ENCODE measurements around the gene RHO.
"Not testable (repeated sequence)": the region's sequence is repeated elsewhere in the genome, so short reads cannot be mapped to it uniquely, and the experiment has no call there.

Gene RHO

GRCh38 chr3:129513705-129514104, 14.7 kb upstream of the RHO start:
- no peak for DNase-seq (ENCODE audit: low read depth)
- TF ChIP-seq CTCF (conservative IDR thresholded peaks at IDR 0.05; ENCODE audit: low read depth, low read length), result no peak
- H3K4me3 ChIP-seq (ENCODE audit: low read depth, low read length), result no peak overlapping the region

- DNase-seq (ENCODE audit: low read depth), result no peak
- no peak overlapping the region for H3K4me3 ChIP-seq (ENCODE audit: low read depth, low read length)
- TF ChIP-seq CTCF (conservative IDR thresholded peaks at IDR 0.05; ENCODE audit: low read depth, low read length), result no peak
Measured at GRCh38 chr3:129514110-129514509, 14.3 kb upstream of the RHO start.

GRCh38 chr3:129514563-129514962, 13.9 kb upstream of the RHO start:
- no peak for TF ChIP-seq CTCF (conservative IDR thresholded peaks at IDR 0.05; ENCODE audit: low read depth, low read length)
- no peak overlapping the region for H3K4me3 ChIP-seq (ENCODE audit: low read depth, low read length)
- no peak for DNase-seq (ENCODE audit: low read depth)

DNA sequence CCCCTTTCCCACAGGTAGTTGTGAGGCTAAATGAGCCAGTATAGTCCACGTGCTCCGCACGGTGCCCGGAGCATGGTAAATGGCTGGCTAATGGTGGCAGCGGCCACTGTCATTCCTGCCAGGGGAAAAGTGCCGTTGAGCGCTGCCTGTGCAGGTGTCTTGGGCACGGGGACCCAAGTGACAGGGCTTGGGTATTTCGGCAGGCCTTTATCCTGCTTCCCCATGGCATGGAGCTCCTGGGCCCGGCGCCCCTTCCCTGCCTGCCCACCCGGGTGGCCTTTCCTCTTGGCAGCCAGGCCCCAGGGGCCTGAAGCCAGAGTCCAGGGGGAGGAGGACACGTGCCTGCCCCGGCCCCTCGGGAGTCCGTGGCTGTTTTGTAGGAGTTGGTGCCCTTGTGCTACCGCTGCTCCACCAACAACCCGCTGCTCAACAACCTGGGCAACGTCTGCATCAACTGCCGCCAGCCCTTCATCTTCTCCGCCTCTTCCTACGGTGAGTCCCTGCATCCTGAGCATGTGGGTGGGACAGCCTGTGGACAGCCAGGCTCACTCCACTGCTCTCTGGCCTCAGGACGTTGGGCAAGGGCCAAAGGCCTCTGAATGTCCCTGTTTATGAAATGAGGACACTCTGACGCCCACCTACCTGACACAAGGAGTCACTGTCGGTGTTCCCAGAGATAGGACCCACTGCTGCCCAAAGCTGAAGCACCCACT, 13.2 kb upstream of the RHO start:
- H3K4me3 ChIP-seq (ENCODE audit: low read depth, low read length), result not testable (repeated sequence)

GRCh38 chr3:129515821-129516432, 12.5 kb upstream of the RHO start:
- DNase-seq (ENCODE audit: low read depth); H3K4me3 ChIP-seq (ENCODE audit: low read depth, low read length): not testable (repeated sequence)

More for the DNA sequence above, 13.2 kb upstream of the RHO start:
- not testable (repeated sequence) for DNase-seq (ENCODE audit: low read depth)

DNA sequence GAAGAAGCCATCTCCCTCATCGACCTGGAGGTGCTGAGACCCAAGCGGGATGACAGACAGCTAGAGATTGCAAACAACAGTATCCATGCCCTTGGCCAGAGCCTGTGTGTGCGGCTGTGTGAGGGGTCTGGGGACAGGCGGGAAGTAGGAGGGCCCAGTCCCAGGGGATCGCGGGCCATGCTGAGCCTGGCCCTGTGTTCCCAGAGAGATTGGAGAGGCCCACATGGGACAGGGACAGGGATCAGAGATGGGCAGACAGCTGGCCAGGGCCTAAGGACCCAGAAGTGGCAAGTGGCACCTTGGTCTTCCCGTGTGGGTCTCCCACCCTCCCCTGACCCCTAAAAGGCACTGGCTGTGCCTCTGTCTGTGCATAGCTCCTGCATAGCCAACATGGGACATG, 10.9 kb upstream of the RHO start:
- TF ChIP-seq CTCF (conservative IDR thresholded peaks at IDR 0.05; ENCODE audit: low read depth, low read length), result no peak
- DNase-seq (ENCODE audit: low read depth), result no peak
- H3K4me3 ChIP-seq (ENCODE audit: low read depth, low read length), result no peak overlapping the region

DNA sequence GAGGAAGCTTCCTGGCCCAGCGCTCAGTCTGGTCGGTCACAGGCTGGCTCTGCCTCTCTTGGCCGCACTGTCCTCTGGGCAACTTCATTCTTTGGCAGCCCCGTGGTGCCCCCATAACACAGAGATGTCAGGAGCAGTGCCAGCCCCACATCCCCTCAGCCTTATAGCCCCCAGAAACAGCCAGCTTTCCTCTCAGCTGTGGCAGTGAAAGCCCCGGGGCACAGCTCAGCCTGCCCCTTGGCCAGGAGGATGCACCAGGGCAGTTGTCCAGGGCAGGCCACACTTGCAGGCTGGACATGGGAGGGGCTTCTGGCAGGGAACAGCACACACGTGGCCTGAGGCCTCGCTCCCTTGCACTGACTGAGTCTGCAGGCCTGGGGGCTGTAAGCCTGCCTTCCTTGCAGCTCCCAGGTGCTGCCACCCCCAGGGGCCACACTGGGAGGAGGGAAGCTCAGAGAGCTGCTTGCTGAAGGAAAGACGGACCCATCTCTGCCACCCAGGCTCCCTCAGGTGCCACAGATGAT, 10.3 kb upstream of the RHO start:
- no peak overlapping the region for H3K4me3 ChIP-seq (ENCODE audit: low read depth, low read length)
- DNase-seq (ENCODE audit: low read depth), result no peak
- TF ChIP-seq CTCF (conservative IDR thresholded peaks at IDR 0.05; ENCODE audit: low read depth, low read length), result no peak

- no peak for DNase-seq (ENCODE audit: low read depth)
- no peak overlapping the region for H3K4me3 ChIP-seq (ENCODE audit: low read depth, low read length)
- no peak for TF ChIP-seq CTCF (conservative IDR thresholded peaks at IDR 0.05; ENCODE audit: low read depth, low read length)
Measured at GRCh38 chr3:129518581-129518980, 9.9 kb upstream of the RHO start.

Data from choroid plexus epithelial cell (primary cell).